K562 (cell line): ENCODE results near the gene FN3K. TPM values are rescaled to one million over a fixed set of nuclear protein-coding genes. Genes with fewer than 3 reads are reported as not detected.

Experiments
- BRCA1 ChIP-seq, 2 experiments: fragments of 450-650 bp in 1 of 2; sonication (generic) in 1 of 2; formaldehyde crosslinking in 1 of 2; IDR thresholded peaks; 2 replicates each; pipeline versions ENCODE4 v1.5.0 to v1.6.1; 2017 to 2020; ENCODE audit warnings: mild to moderate bottlenecking in 1 of 2, missing genetic modification reagents in 1 of 2
- BRD4 ChIP-seq: fragments of 200-600 bp; sonication (generic); IDR thresholded peaks from 2 replicates; pipeline ENCODE4 v1.6.1; 2017; ENCODE audit warnings: inconsistent platforms
- BRD9 ChIP-seq: fragments of 450-650 bp; IDR thresholded peaks from 2 replicates; pipeline ENCODE4 v1.6.1; 2018; ENCODE audit warnings: low read depth; ENCODE audit not compliant: partially characterized antibody
- CBFA2T2 ChIP-seq: fragments of 450-650 bp; conservative IDR thresholded peaks from 2 replicates; pipeline ENCODE4 v1.6.1; 2017; ENCODE audit warnings: mild to moderate bottlenecking
- DMBX1 ChIP-seq: fragments of 250-450 bp; sonication (Bioruptor Pico); IDR thresholded peaks from 2 replicates; pipeline ENCODE4 v1.8.0; 2022; ENCODE audit warnings: inconsistent platforms, mild to moderate bottlenecking, moderate library complexity, borderline replicate concordance
- JUND ChIP-seq, 2 experiments: IDR thresholded peaks; 2 replicates in 1 of 2; 3 replicates in 1 of 2; pipeline ENCODE4 v1.6.1; 2011; ENCODE audit warnings: borderline replicate concordance in 2 of 2, low read depth in 2 of 2, low read length in 2 of 2, improper control_type of control experiment in 1 of 2, missing biosample characterization in 1 of 2, missing genetic modification characterization in 1 of 2, missing genetic modification reagents in 1 of 2
- KLF13 ChIP-seq: fragments of 450-650 bp; IDR thresholded peaks from 2 replicates; pipeline ENCODE4 v1.6.1; 2016; ENCODE audit warnings: missing genetic modification characterization, low read depth, mild to moderate bottlenecking, missing compliant biosample characterization, moderate library complexity, borderline replicate concordance
- PHB2 ChIP-seq: fragments of 450-650 bp; IDR thresholded peaks from 2 replicates; pipeline ENCODE4 v1.6.1; 2017; ENCODE audit warnings: low read depth
- RNF219 ChIP-seq: fragments of 250-450 bp; sonication (Bioruptor Pico); IDR thresholded peaks from 2 replicates; pipeline ENCODE4 v1.5.0; 2022; ENCODE audit warnings: mild to moderate bottlenecking
- TAF7 ChIP-seq: fragments of 450-650 bp; IDR thresholded peaks from 2 replicates; pipeline ENCODE4 v1.6.1; 2016; ENCODE audit warnings: missing genetic modification characterization, missing compliant biosample characterization
- THAP7 ChIP-seq: fragments of 250-450 bp; sonication (Bioruptor Pico); IDR thresholded peaks from 2 replicates; pipeline ENCODE4 v1.5.0; 2021
- THRA ChIP-seq: fragments of 450-650 bp; IDR thresholded peaks from 2 replicates; pipeline ENCODE4 v1.6.1; 2017; ENCODE audit warnings: mild to moderate bottlenecking, moderate library complexity
- ZNF140 ChIP-seq: fragments of 250-450 bp; sonication (Bioruptor Pico); IDR thresholded peaks from 2 replicates; pipeline ENCODE4 v1.8.0; 2021; ENCODE audit warnings: moderate library complexity, mild to moderate bottlenecking, inconsistent platforms
- ZNF280A ChIP-seq: fragments of 450-650 bp; IDR thresholded peaks from 2 replicates; pipeline ENCODE4 v1.6.1; 2018; ENCODE audit warnings: mild to moderate bottlenecking, low read depth; ENCODE audit not compliant: partially characterized antibody
- ZNF398 ChIP-seq: fragments of 250-450 bp; sonication (Bioruptor Pico); IDR thresholded peaks from 2 replicates; pipeline ENCODE4 v1.8.0; 2021; ENCODE audit warnings: moderate library complexity, mild to moderate bottlenecking, inconsistent platforms
- ZNF449 ChIP-seq: fragments of 250-450 bp; sonication (Bioruptor Pico); IDR thresholded peaks from 2 replicates; pipeline ENCODE4 v1.8.0; 2022; ENCODE audit warnings: moderate library complexity, mild to moderate bottlenecking, inconsistent platforms
- polyA plus RNA-seq, 8 experiments: library from polyadenylated mRNA; depleted of rRNA in 4 of 8; stranded (reverse) in 5 of 8; unstranded in 3 of 8; fragments of >200 nt; fragmentation: Nextera tagmentation in 2 of 8; fragmentation: Illumina TruSeq in 1 of 8; extraction: Ambion mirVana in 2 of 8; extraction: Trizol in 1 of 8; gene quantifications; 2 replicates each; pipeline versions ENCODE4 v1.2.1 to v1.2.3, GENCODE V29; 2011 to 2014; ENCODE audit warnings: inconsistent platforms in 1 of 8, missing spikeins in 1 of 8
- total RNA-seq, 7 experiments: library from RNA; depleted of rRNA in 6 of 7; stranded (reverse); fragments of >200 nt in 6 of 7; fragmentation: Illumina TruSeq in 2 of 7; extraction: Trizol in 2 of 7; gene quantifications; 2 replicates each; pipeline versions ENCODE4 v1.2.1 to v1.2.3, GENCODE V29; 2011 to 2021; ENCODE audit warnings: low replicate concordance in 1 of 7

The FN3K gene
- total and polyA plus RNA-seq, 9 of the 15 experiments (the other 6 are each of a cell fraction or from before 2014, with no cell fraction given): 0.08 to 22.7 (median 3.8) TPM

GRCh38 chr17:82754297-82755208 lies 19.1 kb downstream of the FN3K start (continued):
- TF ChIP-seq KLF13: no peak
- no peak for TF ChIP-seq PHB2
- no peak for TF ChIP-seq JUND (IDR thresholded peaks at IDR 0.05; ENCODE audit: borderline replicate concordance, low read depth, low read length)
- no peak for TF ChIP-seq JUND (tag; IDR thresholded peaks at IDR 0.05; ENCODE audit: borderline replicate concordance, low read depth, low read length)
- no peak for TF ChIP-seq BRCA1 (IDR thresholded peaks at IDR 0.05)
- no peak for TF ChIP-seq BRCA1 (CRISPR knock-in tag; IDR thresholded peaks at IDR 0.05)
- TF ChIP-seq TAF7: no peak
- TF ChIP-seq RNF219 (CRISPR knock-in tag): no peak
- no peak for TF ChIP-seq ZNF449 (CRISPR knock-in tag)
- TF ChIP-seq ZNF398 (CRISPR knock-in tag): no peak
- no peak for TF ChIP-seq THRA
- TF ChIP-seq DMBX1 (CRISPR knock-in tag): no peak
- 0 out of 2 replicates have a peak, but pooled peaks have one; percentile 19 for TF ChIP-seq CBFA2T2
- no peak for TF ChIP-seq ZNF140 (CRISPR knock-in tag)
- no peak for TF ChIP-seq THAP7 (CRISPR knock-in tag)
- TF ChIP-seq BRD9: no peak
- TF ChIP-seq BRD4: no peak
- no peak for TF ChIP-seq ZNF280A
